22Rv1 (cell line): ENCODE measurements around the gene MRPL38.

ENCODE experiments used
- H3K27ac ChIP-seq: fragments of 450-650 bp; 2 replicates; pipeline ENCODE4 v1.5.1; 2017
- CTCF ChIP-seq: fragments of 450-650 bp; IDR thresholded peaks from 2 replicates; pipeline ENCODE4 v1.5.1; 2017; ENCODE audit warnings: mild to moderate bottlenecking
- ZFX ChIP-seq: fragments of 450-650 bp; IDR thresholded peaks from 2 replicates; pipeline ENCODE4 v1.6.1; 2017; ENCODE audit warnings: antibody characterized with exemption, borderline replicate concordance

Gene MRPL38

DNA sequence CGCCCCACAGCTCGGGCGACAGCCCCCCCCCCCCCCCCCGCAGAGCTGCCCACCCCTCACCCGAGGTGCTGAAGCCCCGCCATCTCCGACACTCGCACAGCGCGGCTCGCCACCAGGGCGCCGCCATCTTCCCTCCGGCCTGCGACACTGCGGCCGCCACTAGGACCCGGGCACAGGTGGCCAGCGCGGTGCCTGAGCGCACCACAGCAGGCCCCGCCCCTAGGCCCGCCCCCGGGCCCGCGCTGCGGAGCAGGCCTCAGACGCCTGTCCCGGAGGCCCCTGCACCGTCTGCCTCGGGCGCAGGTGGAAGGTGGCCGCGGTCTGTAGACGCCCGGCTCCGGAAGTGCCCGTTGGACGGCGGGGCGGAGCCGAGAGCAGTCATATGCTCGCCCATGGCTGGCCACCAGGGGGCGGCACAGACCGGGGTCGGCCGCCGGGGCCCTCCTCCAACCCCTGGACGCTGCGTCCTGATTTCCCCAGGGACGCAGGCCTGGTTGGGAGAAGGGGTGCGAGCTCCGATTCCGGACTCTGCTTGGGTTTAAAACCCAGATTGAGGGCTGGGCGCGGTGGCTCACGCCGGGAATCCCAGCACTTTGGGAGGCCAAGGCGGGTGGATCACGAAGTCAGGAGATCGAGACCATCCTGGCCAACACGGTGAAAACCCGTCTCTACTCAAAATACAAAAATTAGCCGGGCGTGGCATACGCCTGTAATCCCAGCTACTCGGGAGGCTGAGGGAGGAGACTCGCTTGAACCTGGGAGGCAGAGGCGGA lies at the start of gene MRPL38:
Gene MRPL38, minus strand, starts transcription at position 136 of the 773 bp plus-strand sequence. Its CDS starts 9 bp downstream, at position 127.
- peak; percentile 97 for TF ChIP-seq CTCF
- TF ChIP-seq ZFX: no peak
- H3K27ac ChIP-seq: peak within 1 kb of the TSS; percentile 85

GRCh38 chr17:75950855-75951554 lies 46.3 kb upstream of the MRPL38 start:
- no peak overlapping the region for H3K27ac ChIP-seq

DNA sequence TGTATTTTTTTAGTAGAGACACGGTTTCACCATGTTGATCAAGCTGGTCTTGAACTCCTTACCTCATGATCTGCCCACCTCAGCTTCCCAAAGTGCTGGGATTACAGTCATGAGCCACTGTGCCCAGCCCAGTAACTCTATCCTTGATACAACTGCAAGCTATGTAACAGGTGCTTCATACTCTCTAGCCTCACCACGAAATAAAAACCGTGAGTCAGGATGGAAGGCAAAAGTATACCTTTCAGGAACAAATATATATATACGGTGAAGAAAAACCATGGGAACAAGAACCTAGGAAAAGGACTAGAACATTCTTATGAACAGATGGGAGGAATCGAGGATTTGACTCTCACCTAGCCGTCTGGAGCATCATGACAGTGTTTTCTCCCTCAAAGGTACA lies 45.7 kb upstream of the MRPL38 start:
- no peak overlapping the region for H3K27ac ChIP-seq
- TF ChIP-seq CTCF: no peak
- no peak for TF ChIP-seq ZFX

More at GRCh38 chr17:75950855-75951554, 46.3 kb upstream of the MRPL38 start:
- TF ChIP-seq ZFX (no peak), CTCF (no peak)

GRCh38 chr17:75945211-75945610 lies 40.5 kb upstream of the MRPL38 start:
- TF ChIP-seq CTCF: no peak
- no peak for TF ChIP-seq ZFX
- no peak overlapping the region for H3K27ac ChIP-seq

GRCh38 chr17:75943491-75943890 lies 38.8 kb upstream of the MRPL38 start:
- TF ChIP-seq ZFX (no peak), CTCF (no peak)
- no peak overlapping the region; the same call in 1 of the 2 replicates for H3K27ac ChIP-seq

GRCh38 chr17:75942473-75942872 lies 37.8 kb upstream of the MRPL38 start:
- no peak for TF ChIP-seq CTCF
- TF ChIP-seq ZFX: no peak

DNA sequence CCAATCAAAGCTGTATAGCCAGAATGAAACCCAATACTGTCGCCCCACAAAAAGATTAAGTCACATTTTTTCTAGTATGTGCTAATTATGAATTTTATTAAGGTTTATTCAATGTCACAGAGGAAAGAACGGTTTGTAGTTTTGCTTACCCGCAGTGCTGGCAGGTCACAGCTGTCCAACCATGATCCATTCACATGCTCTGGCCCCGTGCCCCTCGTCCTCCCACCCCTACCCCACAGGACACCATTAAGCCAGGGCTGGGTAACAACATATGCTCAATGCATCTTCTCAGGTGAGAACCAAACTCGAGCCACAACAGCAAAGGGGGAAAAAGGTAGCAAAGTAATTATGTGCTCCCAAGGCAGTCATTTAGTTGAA lies 36.7 kb upstream of the MRPL38 start:
- peak overlapping the region; percentile 70 for H3K27ac ChIP-seq

More at GRCh38 chr17:75942473-75942872, 37.8 kb upstream of the MRPL38 start:
- H3K27ac ChIP-seq: no peak overlapping the region

More for the DNA sequence above, 36.7 kb upstream of the MRPL38 start:
- TF ChIP-seq CTCF: no peak
- no peak for TF ChIP-seq ZFX
